Heart left ventricle (tissue), 16 donors: ENCODE data around the gene ATP4A. TPM values are rescaled to one million over a fixed set of nuclear protein-coding genes. Genes with fewer than 3 reads are reported as not detected.
"Not testable (repeated sequence)": the region's sequence is repeated elsewhere in the genome, so short reads cannot be mapped to it uniquely, and the experiment has no call there.

Experiments
- ATAC-seq, 4 donors: fragments of 200-7000 bp; cut with Tn5 transposase; one replicate each; pipeline ENCODE4 v1.9.1; 2020 to 2022; ENCODE audit warnings: moderate library complexity in 4 of 4, mild to moderate bottlenecking in 3 of 4, moderate number of reproducible peaks in 1 of 4
- DNase-seq, 5 donors: peaks; one replicate each; pipeline ENCODE4 v3.0.0-alpha.2; 2020
- H3K27ac ChIP-seq, 12 donors: fragments of 200-600 bp; sonication (generic) in 4 of 12; one replicate each; pipeline versions ENCODE4 v1.5.0 to v1.8.0; 2016 to 2022; ENCODE audit warnings: mild to moderate bottlenecking in 2 of 12
- H3K27me3 ChIP-seq, 9 donors: fragments of 200-600 bp; sonication (generic) in 2 of 9; one replicate each; pipeline versions ENCODE4 v1.5.1 to v1.8.0; 2016 to 2022; ENCODE audit warnings: mild to moderate bottlenecking in 3 of 9
- H3K36me3 ChIP-seq, 9 donors: fragments of 200-600 bp; sonication (generic) in 2 of 9; one replicate each; pipeline versions ENCODE4 v1.5.0 to v1.8.0; 2018 to 2022; ENCODE audit warnings: mild to moderate bottlenecking in 2 of 9
- H3K4me1 ChIP-seq, 12 donors: fragments of 200-600 bp; sonication (generic) in 4 of 12; one replicate each; pipeline versions ENCODE4 v1.5.0 to v1.8.0; 2016 to 2022; ENCODE audit warnings: mild to moderate bottlenecking in 3 of 12
- H3K4me3 ChIP-seq, 12 donors: fragments of 200-600 bp; sonication (generic) in 4 of 12; one replicate each; pipeline versions ENCODE4 v1.5.0 to v1.8.0; 2017 to 2022; ENCODE audit warnings: mild to moderate bottlenecking in 9 of 12, moderate library complexity in 4 of 12
- H3K9me3 ChIP-seq, 12 donors: fragments of 200-600 bp; sonication (generic) in 4 of 12; one replicate each; pipeline versions ENCODE4 v1.5.0 to v1.8.0; 2016 to 2022; ENCODE audit warnings: mild to moderate bottlenecking in 1 of 12
- POLR2A ChIP-seq, 2 donors: fragments of 450-650 bp; IDR thresholded peaks; one replicate each; pipeline ENCODE4 v1.6.1; 2017; ENCODE audit warnings: antibody characterized with exemption in 2 of 2, mild to moderate bottlenecking in 2 of 2, moderate library complexity in 2 of 2
- WGBS, 4 donors: extraction: QIAGEN DNeasy Blood & Tissue Kit in 2 of 4; methylation state at CpG; one replicate each; pipeline versions ENCODE4 v1.1.5 to v1.1.7; 2013 to 2018; 5-methylcytosine and 5-hydroxymethylcytosine counted together
- intact Hi-C, 10 donors: fragments of 100-400 bp; cut with DNase I; formaldehyde crosslinking; loops; one replicate each; pipeline versions ENCODE4 v1.11.1 to v1.14.2; 2022
- polyA plus RNA-seq, 2 donors: library from polyadenylated mRNA; stranded (reverse); fragments of 200-250 nt; gene quantifications; one replicate each; pipeline ENCODE4 v1.2.3, GENCODE V29; 2013
- total RNA-seq, 9 donors: library from RNA; depleted of rRNA in 2 of 9; stranded (reverse); fragments of >200 nt in 2 of 9; fragmentation: NEBNext Ultra II Directional in 3 of 9; extraction: Animal tissue kit (Norgen Biotek cat#: 25700) in 3 of 9; gene quantifications; one replicate each; pipeline versions ENCODE4 v1.1.0 to v1.2.4, GENCODE V29; 2016 to 2023
- TF ChIP-seq, protein P1 (sequence below), 12 donors: fragments of 200-600 bp; sonication (generic) in 4 of 12; IDR thresholded peaks; one replicate each; pipeline versions ENCODE4 v1.5.0 to v1.8.0; 2018 to 2022; ENCODE audit warnings: antibody characterized with exemption in 12 of 12, mild to moderate bottlenecking in 5 of 12
- donor health status: ischemic (EF 13 %, LVEDD 7.1; RV severe dilation, severe dysfunction).
- donor health status: healthy with polysubstance abuse.
- donor health status: DM: no; HTN: yes; CAD: no.
- donor health status: DM: no; HTN: no; CAD: no.
- donor health status: ischemic (EF 25% LVEDD 6.9; RV normal size, moderate dysfunction).
- donor health status: ischemic (EF 25% LVEDD 5.7; RV mildly dilated, moderate dysfunction).
- donor health status: healthy.
- donor health status: DM: yes; HTN: yes; CAD: no.
- donor health status: ischemic (EF 35%, LVEDD 5.7; RV mildly dilated, moderate dysfunction).
- donor health status: nonischemic (EF 11% LVEDD 7.7; RV severe dilation, severe dysfunction).
- donor health status: DM: yes; HTN: yes; CAD: no.
- donor health status: PGD.
- donor health status: ischemic (EF 29% LVEDD 5.4; RV normal size, mild dysfunction).
- donor health status: nonischemic (EF 23%, LVEDD 6.1; RV moderate dilation, normal function).

Gene ATP4A
- total and polyA plus RNA-seq, 11 donors = not detected

DNA sequence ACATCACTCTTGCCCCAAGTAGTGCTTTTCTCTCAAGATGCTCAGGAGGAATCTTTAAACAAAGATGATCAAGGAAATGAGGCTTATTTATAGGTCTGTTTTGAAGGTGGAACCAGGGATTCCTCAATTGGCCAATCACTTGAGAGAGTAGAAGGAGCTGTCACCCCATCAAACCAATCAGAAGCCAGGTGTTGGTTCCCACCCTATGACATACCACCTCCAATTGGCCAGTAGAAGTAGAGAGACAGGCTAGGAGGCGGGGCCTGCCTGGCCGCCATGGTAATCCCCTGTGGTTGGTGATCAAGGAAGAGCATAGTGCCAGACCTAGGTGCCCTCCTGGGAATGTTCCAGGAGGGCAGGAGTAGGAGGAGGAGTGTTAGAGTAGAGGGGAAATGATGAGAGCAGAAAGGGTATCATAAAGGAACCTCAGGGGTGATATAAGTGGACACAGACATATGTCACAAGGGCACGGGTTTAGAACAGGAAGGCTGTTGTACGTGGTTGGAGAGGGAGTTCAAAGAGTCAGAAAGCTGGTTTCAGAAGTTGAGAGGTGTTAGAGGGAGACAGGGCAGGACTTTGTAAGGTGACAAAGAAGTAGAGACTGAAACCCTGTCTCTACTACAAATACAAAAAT, 33.0 kb upstream of the ATP4A start:
- DNase-seq (no peak), ATAC-seq (no peak)
- no peak overlapping the region for H3K4me3 ChIP-seq
- H3K4me1 ChIP-seq = no peaks in the 10 kb centered on the region
- 54 to 71% (median 67%) methylated on average over 4 of the region's 4 CpGs for WGBS, 4 donors
- no peak overlapping the region for H3K27ac ChIP-seq
- TF ChIP-seq, protein P1, sequence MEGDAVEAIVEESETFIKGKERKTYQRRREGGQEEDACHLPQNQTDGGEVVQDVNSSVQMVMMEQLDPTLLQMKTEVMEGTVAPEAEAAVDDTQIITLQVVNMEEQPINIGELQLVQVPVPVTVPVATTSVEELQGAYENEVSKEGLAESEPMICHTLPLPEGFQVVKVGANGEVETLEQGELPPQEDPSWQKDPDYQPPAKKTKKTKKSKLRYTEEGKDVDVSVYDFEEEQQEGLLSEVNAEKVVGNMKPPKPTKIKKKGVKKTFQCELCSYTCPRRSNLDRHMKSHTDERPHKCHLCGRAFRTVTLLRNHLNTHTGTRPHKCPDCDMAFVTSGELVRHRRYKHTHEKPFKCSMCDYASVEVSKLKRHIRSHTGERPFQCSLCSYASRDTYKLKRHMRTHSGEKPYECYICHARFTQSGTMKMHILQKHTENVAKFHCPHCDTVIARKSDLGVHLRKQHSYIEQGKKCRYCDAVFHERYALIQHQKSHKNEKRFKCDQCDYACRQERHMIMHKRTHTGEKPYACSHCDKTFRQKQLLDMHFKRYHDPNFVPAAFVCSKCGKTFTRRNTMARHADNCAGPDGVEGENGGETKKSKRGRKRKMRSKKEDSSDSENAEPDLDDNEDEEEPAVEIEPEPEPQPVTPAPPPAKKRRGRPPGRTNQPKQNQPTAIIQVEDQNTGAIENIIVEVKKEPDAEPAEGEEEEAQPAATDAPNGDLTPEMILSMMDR (IDR thresholded peaks at IDR 0.05) = no peak
- TF ChIP-seq POLR2A (IDR thresholded peaks at IDR 0.05) = no peak
- no peaks in the 10 kb centered on the region for H3K9me3 ChIP-seq
- intact Hi-C loops = loop anchor here in 1 of 10 donors (10.0 kb wide), 1 partner anchor 242 kb away; the partner anchor contains the start of gene FFAR3
- no peaks in the 10 kb centered on the region for H3K36me3 ChIP-seq
- peaks cover 0 to 26% (median 6%) of the 10 kb centered on the region in 9 donors for H3K27me3 ChIP-seq

DNA sequence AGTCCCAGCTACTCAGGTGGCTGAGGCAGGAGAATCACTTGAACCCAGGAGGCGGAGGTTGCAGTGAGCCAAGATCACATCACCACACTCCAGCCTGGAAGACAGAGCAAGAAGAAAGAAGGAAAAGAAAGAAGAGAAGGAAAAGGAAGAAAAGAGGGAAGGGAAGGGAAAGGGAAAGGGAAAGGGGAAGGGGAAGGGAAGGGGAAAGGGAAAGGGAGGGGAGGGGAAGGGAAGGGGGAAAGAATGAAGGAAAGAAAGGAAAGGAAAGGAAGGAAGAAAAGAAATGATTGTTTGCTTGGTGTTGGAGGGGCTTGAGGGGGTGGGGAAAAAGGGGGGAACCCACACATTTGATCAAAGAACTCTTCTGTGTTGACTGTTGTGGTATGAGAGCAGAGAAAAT, 32.5 kb upstream of the ATP4A start:
- DNase-seq (no peak), ATAC-seq (no peak)
- peaks cover 0 to 26% (median 6%) of the 10 kb centered on the region in 9 donors for H3K27me3 ChIP-seq
- no peak for TF ChIP-seq POLR2A (IDR thresholded peaks at IDR 0.05)
- 96 to 100% (median 99%) methylated on average over 1 of the region's 1 CpG for WGBS, 4 donors
- no peak overlapping the region for H3K4me3 ChIP-seq
- no peak overlapping the region for H3K27ac ChIP-seq
- no peaks in the 10 kb centered on the region for H3K9me3 ChIP-seq
- intact Hi-C loops = loop anchor here in 1 of 10 donors (10.0 kb wide), 1 partner anchor 241 kb away; the partner anchor contains the start of gene FFAR3
- H3K4me1 ChIP-seq = no peaks in the 10 kb centered on the region
- no peaks in the 10 kb centered on the region for H3K36me3 ChIP-seq

DNA sequence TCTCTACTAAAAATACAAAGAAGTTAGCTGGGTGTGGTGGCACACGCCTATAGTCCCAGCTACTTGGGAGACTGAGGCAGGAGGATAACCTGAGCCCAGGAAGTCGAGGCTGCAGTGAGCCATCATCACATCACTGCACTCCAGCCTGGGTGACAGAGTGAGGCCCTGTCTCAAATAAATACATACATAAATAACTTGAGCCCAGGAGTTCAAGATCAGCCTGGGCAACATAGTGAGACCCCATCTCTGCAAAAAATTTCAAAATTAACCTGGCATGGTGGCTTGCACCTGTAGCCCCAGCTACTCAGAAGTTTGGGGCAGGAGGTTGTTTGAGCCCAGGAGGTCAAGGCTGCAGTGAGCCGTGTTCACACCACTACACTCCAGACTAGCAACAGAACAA, 31.6 kb upstream of the ATP4A start:
- not testable (repeated sequence) for H3K9me3 ChIP-seq, H3K36me3 ChIP-seq, H3K4me1 ChIP-seq, ATAC-seq, DNase-seq, H3K4me3 ChIP-seq, H3K27ac ChIP-seq
- 69 to 86% (median 78%) methylated on average over 3 of the region's 3 CpGs for WGBS, 4 donors
- intact Hi-C loops = loop anchor here in 1 of 10 donors (10.0 kb wide), 1 partner anchor 240 kb away; the partner anchor contains the start of gene FFAR3
- H3K27me3 ChIP-seq = peaks cover 0 to 26% (median 6%) of the 10 kb centered on the region in 9 donors

DNA sequence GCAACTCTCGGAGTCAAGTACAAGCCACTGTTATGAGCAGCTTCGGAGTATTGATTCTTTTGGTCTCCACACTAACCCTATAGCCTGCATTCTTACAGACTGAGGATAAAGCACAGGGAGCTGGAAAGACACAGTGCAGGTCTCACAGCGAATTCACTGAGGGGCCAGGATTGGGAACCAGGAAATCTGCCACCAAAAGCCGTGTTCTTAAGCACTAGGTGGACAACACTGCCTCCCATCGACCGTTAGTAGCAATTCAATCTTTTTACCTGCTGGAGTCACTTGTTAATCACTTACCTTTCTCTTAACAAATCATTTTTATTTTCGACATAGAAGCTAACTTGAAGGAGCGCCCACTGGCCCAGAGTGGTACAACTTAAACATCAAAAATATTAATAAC, 28.8 kb upstream of the ATP4A start:
- no peak for TF ChIP-seq POLR2A (IDR thresholded peaks at IDR 0.05)
- TF ChIP-seq, protein P1 (IDR thresholded peaks at IDR 0.05) = peak in 11 of 12 donors; percentile 15 to 49 (median 36)

DNA sequence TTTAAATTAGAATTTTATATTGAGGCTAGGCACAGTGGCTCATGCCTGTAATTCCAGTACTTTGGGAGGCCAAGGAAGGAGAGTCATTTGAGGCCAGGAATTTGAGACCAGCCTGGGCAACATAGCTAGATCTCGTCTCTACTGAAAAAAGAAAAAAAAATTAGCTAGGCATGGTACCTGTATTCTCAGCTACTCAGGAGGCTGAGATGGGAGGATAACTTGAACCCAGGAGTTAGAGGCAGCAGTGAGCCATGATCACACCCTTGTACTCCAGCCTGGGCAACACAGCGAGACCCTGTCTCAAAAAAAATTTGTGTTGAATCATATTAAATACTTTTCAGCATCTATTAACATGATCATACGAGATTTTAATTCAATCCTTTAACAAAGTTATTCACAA, 27.4 kb upstream of the ATP4A start:
- no peak overlapping the region for H3K27ac ChIP-seq
- H3K27me3 ChIP-seq = peaks cover 0 to 29% (median 6%) of the 10 kb centered on the region in 9 donors
- H3K36me3 ChIP-seq = no peaks in the 10 kb centered on the region
- DNase-seq (no peak), ATAC-seq (no peak)
- H3K9me3 ChIP-seq = no peaks in the 10 kb centered on the region
- 81 to 91% (median 84%) methylated on average over 3 of the region's 3 CpGs for WGBS, 4 donors
- TF ChIP-seq, protein P1 (IDR thresholded peaks at IDR 0.05) = no peak
- no peak for TF ChIP-seq POLR2A (IDR thresholded peaks at IDR 0.05)
- H3K4me3 ChIP-seq = no peak overlapping the region
- intact Hi-C loops = loop anchor here in 3 of 10 donors (5.0 to 10.0 kb wide), 3 partner anchors 79 to 239 kb away; partner anchors contain the start of genes DMKN (in 1 of the 3) and FFAR3 (in 1 of the 3)
- H3K4me1 ChIP-seq = no peaks in the 10 kb centered on the region

More for the DNA sequence above, 28.8 kb upstream of the ATP4A start:
- Histone ChIP-seq H3K4me1 (no peaks in the 10 kb centered on the region), H3K27ac (no peak overlapping the region), H3K9me3 (no peaks in the 10 kb centered on the region), H3K27me3 (peaks cover 0 to 26% (median 6%) of the 10 kb centered on the region in 9 donors), H3K4me3 (no peak overlapping the region), H3K36me3 (no peaks in the 10 kb centered on the region)
- 28 to 29% (median 28%) methylated on average over 8 of the region's 8 CpGs for WGBS, 4 donors
- DNase-seq (no peak), ATAC-seq (no peak)
- intact Hi-C loops = loop anchor here in 3 of 10 donors (5.0 to 10.0 kb wide), 3 partner anchors 80 to 240 kb away; partner anchors contain the start of genes DMKN (in 1 of the 3) and FFAR3 (in 1 of the 3)
